ENCODE measurements around the gene KCNN3. TPM values are rescaled to one million over a fixed set of nuclear protein-coding genes. Genes with fewer than 3 reads are reported as not detected.

Gene KCNN3
- total and polyA plus RNA-seq, 2 of the 8 experiments (the other 6 are each of a cell fraction or from before 2014, with no cell fraction given) = 2.8 to 3.7 TPM

DNA sequence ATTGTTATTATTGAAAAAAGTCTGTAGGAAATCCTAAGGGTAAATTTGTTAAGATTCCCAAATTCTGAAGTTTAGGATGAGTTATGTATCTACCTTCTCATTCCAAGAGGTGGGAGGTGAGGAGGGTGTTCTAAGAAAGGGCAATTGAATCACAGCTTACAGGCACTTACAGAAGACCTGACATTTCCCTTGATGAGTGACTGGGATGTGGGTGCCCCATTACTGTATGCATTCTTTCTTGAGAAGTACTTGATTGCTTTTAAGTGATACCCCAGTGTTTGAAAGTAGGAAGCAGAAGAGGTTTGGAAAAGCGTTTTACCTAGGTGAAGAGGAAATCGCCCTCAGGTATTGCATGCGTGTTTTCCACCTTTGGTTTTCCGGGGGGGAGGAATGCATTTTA, 175.1 kb downstream of the KCNN3 start (continued):
- TF ChIP-seq, protein P1, sequence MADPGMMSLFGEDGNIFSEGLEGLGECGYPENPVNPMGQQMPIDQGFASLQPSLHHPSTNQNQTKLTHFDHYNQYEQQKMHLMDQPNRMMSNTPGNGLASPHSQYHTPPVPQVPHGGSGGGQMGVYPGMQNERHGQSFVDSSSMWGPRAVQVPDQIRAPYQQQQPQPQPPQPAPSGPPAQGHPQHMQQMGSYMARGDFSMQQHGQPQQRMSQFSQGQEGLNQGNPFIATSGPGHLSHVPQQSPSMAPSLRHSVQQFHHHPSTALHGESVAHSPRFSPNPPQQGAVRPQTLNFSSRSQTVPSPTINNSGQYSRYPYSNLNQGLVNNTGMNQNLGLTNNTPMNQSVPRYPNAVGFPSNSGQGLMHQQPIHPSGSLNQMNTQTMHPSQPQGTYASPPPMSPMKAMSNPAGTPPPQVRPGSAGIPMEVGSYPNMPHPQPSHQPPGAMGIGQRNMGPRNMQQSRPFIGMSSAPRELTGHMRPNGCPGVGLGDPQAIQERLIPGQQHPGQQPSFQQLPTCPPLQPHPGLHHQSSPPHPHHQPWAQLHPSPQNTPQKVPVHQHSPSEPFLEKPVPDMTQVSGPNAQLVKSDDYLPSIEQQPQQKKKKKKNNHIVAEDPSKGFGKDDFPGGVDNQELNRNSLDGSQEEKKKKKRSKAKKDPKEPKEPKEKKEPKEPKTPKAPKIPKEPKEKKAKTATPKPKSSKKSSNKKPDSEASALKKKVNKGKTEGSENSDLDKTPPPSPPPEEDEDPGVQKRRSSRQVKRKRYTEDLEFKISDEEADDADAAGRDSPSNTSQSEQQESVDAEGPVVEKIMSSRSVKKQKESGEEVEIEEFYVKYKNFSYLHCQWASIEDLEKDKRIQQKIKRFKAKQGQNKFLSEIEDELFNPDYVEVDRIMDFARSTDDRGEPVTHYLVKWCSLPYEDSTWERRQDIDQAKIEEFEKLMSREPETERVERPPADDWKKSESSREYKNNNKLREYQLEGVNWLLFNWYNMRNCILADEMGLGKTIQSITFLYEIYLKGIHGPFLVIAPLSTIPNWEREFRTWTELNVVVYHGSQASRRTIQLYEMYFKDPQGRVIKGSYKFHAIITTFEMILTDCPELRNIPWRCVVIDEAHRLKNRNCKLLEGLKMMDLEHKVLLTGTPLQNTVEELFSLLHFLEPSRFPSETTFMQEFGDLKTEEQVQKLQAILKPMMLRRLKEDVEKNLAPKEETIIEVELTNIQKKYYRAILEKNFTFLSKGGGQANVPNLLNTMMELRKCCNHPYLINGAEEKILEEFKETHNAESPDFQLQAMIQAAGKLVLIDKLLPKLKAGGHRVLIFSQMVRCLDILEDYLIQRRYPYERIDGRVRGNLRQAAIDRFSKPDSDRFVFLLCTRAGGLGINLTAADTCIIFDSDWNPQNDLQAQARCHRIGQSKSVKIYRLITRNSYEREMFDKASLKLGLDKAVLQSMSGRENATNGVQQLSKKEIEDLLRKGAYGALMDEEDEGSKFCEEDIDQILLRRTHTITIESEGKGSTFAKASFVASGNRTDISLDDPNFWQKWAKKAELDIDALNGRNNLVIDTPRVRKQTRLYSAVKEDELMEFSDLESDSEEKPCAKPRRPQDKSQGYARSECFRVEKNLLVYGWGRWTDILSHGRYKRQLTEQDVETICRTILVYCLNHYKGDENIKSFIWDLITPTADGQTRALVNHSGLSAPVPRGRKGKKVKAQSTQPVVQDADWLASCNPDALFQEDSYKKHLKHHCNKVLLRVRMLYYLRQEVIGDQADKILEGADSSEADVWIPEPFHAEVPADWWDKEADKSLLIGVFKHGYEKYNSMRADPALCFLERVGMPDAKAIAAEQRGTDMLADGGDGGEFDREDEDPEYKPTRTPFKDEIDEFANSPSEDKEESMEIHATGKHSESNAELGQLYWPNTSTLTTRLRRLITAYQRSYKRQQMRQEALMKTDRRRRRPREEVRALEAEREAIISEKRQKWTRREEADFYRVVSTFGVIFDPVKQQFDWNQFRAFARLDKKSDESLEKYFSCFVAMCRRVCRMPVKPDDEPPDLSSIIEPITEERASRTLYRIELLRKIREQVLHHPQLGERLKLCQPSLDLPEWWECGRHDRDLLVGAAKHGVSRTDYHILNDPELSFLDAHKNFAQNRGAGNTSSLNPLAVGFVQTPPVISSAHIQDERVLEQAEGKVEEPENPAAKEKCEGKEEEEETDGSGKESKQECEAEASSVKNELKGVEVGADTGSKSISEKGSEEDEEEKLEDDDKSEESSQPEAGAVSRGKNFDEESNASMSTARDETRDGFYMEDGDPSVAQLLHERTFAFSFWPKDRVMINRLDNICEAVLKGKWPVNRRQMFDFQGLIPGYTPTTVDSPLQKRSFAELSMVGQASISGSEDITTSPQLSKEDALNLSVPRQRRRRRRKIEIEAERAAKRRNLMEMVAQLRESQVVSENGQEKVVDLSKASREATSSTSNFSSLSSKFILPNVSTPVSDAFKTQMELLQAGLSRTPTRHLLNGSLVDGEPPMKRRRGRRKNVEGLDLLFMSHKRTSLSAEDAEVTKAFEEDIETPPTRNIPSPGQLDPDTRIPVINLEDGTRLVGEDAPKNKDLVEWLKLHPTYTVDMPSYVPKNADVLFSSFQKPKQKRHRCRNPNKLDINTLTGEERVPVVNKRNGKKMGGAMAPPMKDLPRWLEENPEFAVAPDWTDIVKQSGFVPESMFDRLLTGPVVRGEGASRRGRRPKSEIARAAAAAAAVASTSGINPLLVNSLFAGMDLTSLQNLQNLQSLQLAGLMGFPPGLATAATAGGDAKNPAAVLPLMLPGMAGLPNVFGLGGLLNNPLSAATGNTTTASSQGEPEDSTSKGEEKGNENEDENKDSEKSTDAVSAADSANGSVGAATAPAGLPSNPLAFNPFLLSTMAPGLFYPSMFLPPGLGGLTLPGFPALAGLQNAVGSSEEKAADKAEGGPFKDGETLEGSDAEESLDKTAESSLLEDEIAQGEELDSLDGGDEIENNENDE (IDR thresholded peaks at IDR 0.05; ENCODE audit: insufficient replicate concordance, low read length) = no peak
- TF ChIP-seq GTF2F1 (IDR thresholded peaks at IDR 0.05; ENCODE audit: borderline replicate concordance, low read depth, low read length) (no peak), EZH2 (IDR thresholded peaks at IDR 0.05; ENCODE audit: low read depth, low read length, severe bottlenecking) (no peak), CTCF (IDR thresholded peaks at IDR 0.05; ENCODE audit: control extremely low read depth in 1 of 3, insufficient read depth in 1 of 3, low read depth in 1 of 3, low read length in 3 of 3) (no peak), TEAD4 (IDR thresholded peaks at IDR 0.05; ENCODE audit: low read depth, low read length) (no peak), RNF2 (IDR thresholded peaks at IDR 0.05; ENCODE audit: borderline replicate concordance, low read depth, low read length, missing control alignments, poor library complexity, severe bottlenecking) (no peak), SIX5 (IDR thresholded peaks at IDR 0.05; ENCODE audit: low read depth, low read length) (no peak)
- TF ChIP-seq, protein P2, sequence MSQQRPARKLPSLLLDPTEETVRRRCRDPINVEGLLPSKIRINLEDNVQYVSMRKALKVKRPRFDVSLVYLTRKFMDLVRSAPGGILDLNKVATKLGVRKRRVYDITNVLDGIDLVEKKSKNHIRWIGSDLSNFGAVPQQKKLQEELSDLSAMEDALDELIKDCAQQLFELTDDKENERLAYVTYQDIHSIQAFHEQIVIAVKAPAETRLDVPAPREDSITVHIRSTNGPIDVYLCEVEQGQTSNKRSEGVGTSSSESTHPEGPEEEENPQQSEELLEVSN (IDR thresholded peaks at IDR 0.05) = no peak
